HepG2 (cell line): Measurements from ENCODE around the gene COL18A1. TPM values are rescaled to one million over a fixed set of nuclear protein-coding genes. Genes with fewer than 3 reads are reported as not detected.

Source experiments
- IKZF1 ChIP-seq: fragments of 450-650 bp; IDR thresholded peaks from 2 replicates; pipeline ENCODE4 v1.7.1; 2016
- KDM2A ChIP-seq: sonication (generic); formaldehyde crosslinking; IDR thresholded peaks from 2 replicates; pipeline ENCODE4 v1.4.0; 2020; ENCODE audit warnings: low read depth, missing genetic modification reagents, borderline replicate concordance
- NAIF1 ChIP-seq: sonication (generic); formaldehyde crosslinking; IDR thresholded peaks from 2 replicates; pipeline ENCODE4 v1.5.0; 2020; ENCODE audit warnings: mild to moderate bottlenecking, missing genetic modification reagents, borderline replicate concordance
- RERE ChIP-seq: IDR thresholded peaks from 2 replicates; pipeline ENCODE4 v1.6.1; 2016; ENCODE audit warnings: low read depth, missing genetic modification reagents, missing compliant biosample characterization
- SMYD3 ChIP-seq: sonication (generic); formaldehyde crosslinking; IDR thresholded peaks from 2 replicates; pipeline ENCODE4 v1.8.1; 2023; ENCODE audit warnings: mild to moderate bottlenecking, missing genetic modification reagents
- SOX5 ChIP-seq: IDR thresholded peaks from 2 replicates; pipeline ENCODE4 v1.6.1; 2016; ENCODE audit warnings: borderline replicate concordance
- TEAD2 ChIP-seq: sonication (generic); formaldehyde crosslinking; IDR thresholded peaks from 2 replicates; pipeline ENCODE4 v1.9.0; 2021; ENCODE audit warnings: missing genetic modification reagents
- TERF1 ChIP-seq: sonication (generic); formaldehyde crosslinking; IDR thresholded peaks from 2 replicates; pipeline ENCODE4 v1.8.0; 2022; ENCODE audit warnings: mild to moderate bottlenecking, missing genetic modification reagents, moderate library complexity
- ZNF232 ChIP-seq: sonication (generic); formaldehyde crosslinking; IDR thresholded peaks from 2 replicates; pipeline ENCODE4 v1.4.0; 2020; ENCODE audit warnings: missing genetic modification reagents, borderline replicate concordance
- ZNF33B ChIP-seq: sonication (generic); formaldehyde crosslinking; IDR thresholded peaks from 2 replicates; pipeline ENCODE4 v1.5.1; 2020; ENCODE audit warnings: mild to moderate bottlenecking, missing genetic modification reagents
- ZNF709 ChIP-seq: sonication (generic); formaldehyde crosslinking; IDR thresholded peaks from 2 replicates; pipeline ENCODE4 v1.5.0; 2020; ENCODE audit warnings: mild to moderate bottlenecking, missing genetic modification reagents
- polyA plus RNA-seq, 8 experiments: library from polyadenylated mRNA; depleted of rRNA in 3 of 8; stranded (reverse) in 7 of 8; unstranded in 1 of 8; fragments of >200 nt; fragmentation: Illumina TruSeq in 4 of 8; extraction: Trizol in 4 of 8; gene quantifications; 2 replicates each; pipeline versions ENCODE4 v1.2.1 to v1.2.3, GENCODE V29; 2011 to 2016; ENCODE audit warnings: low read depth in 4 of 8, missing spikeins in 1 of 8, mixed read lengths in 1 of 8; ENCODE audit not compliant: insufficient read depth in 1 of 8
- total RNA-seq, 5 experiments: library from RNA; depleted of rRNA; stranded (reverse); fragments of >200 nt; fragmentation: Illumina TruSeq; extraction: Trizol; gene quantifications; 2 replicates each; pipeline ENCODE4 v1.2.3, GENCODE V29; 2016; ENCODE audit warnings: low read depth in 1 of 5
- TF ChIP-seq, protein P1 (sequence below), 2 experiments: fragments of 450-650 bp in 1 of 2; sonication (generic) in 1 of 2; formaldehyde crosslinking in 1 of 2; IDR thresholded peaks; 2 replicates each; pipeline versions ENCODE4 v1.6.1 to v1.8.0; 2016 to 2022; ENCODE audit warnings: antibody characterized with exemption in 1 of 2, mild to moderate bottlenecking in 1 of 2, missing genetic modification reagents in 1 of 2

The COL18A1 gene
- total and polyA plus RNA-seq, 2 of the 13 experiments (the other 11 are each of a cell fraction or from before 2014, with no cell fraction given) = 79.0 to 102 TPM

- TF ChIP-seq, protein P1, sequence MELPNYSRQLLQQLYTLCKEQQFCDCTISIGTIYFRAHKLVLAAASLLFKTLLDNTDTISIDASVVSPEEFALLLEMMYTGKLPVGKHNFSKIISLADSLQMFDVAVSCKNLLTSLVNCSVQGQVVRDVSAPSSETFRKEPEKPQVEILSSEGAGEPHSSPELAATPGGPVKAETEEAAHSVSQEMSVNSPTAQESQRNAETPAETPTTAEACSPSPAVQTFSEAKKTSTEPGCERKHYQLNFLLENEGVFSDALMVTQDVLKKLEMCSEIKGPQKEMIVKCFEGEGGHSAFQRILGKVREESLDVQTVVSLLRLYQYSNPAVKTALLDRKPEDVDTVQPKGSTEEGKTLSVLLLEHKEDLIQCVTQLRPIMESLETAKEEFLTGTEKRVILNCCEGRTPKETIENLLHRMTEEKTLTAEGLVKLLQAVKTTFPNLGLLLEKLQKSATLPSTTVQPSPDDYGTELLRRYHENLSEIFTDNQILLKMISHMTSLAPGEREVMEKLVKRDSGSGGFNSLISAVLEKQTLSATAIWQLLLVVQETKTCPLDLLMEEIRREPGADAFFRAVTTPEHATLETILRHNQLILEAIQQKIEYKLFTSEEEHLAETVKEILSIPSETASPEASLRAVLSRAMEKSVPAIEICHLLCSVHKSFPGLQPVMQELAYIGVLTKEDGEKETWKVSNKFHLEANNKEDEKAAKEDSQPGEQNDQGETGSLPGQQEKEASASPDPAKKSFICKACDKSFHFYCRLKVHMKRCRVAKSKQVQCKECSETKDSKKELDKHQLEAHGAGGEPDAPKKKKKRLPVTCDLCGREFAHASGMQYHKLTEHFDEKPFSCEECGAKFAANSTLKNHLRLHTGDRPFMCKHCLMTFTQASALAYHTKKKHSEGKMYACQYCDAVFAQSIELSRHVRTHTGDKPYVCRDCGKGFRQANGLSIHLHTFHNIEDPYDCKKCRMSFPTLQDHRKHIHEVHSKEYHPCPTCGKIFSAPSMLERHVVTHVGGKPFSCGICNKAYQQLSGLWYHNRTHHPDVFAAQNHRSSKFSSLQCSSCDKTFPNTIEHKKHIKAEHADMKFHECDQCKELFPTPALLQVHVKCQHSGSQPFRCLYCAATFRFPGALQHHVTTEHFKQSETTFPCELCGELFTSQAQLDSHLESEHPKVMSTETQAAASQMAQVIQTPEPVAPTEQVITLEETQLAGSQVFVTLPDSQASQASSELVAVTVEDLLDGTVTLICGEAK (IDR thresholded peaks at IDR 0.05) = no peak
- TF ChIP-seq, protein P1 (CRISPR knock-in tag; IDR thresholded peaks at IDR 0.05) = no peak
- TF ChIP-seq SMYD3 (CRISPR knock-in tag) (no peak), RERE (CRISPR knock-in tag) (no peak), NAIF1 (no peak), KDM2A (no peak), SOX5 (CRISPR knock-in tag) (peak; percentile 78; the same call in 1 of the 2 replicates), ZNF232 (CRISPR knock-in tag) (0 out of 2 replicates have a peak, but pooled peaks have one; percentile 50), TERF1 (CRISPR knock-in tag) (no peak), IKZF1 (no peak), ZNF33B (CRISPR knock-in tag) (no peak), ZNF709 (no peak), TEAD2 (CRISPR knock-in tag) (no peak)
Measured at GRCh38 chr21:45365608-45366241, 39.2 kb upstream of the COL18A1 start (continued).
